Panc1 (cell line): ENCODE results near the gene MARK2. TPM values are rescaled to one million over a fixed set of nuclear protein-coding genes. Genes with fewer than 3 reads are reported as not detected.
A peak's percentile ranks its signal among the peaks of the same experiment; 100 is the strongest.

Source experiments
- ATAC-seq: fragments of 200-7000 bp; cut with Tn5 transposase; 2 replicates; pipeline ENCODE4 v1.9.1; 2020; ENCODE audit warnings: mild to moderate bottlenecking, moderate library complexity
- BruUV-seq: library from RNA; stranded (reverse); fragments of 400-500 nt; replicated peaks from 2 replicates; lab custom pipeline; 2021; lab: Mats Ljungman, UMichigan
- CTCF ChIA-PET: fragments of 300-600 bp; sonication (Branson Sonifier 250); formaldehyde crosslinking; loops from one replicate; lab custom pipeline; 2022; ENCODE audit warnings: antibody characterized with exemption; lab: Charles Lee
- POLR2A ChIA-PET: fragments of 300-600 bp; sonication (Branson Sonifier 250); formaldehyde crosslinking; loops from one replicate; lab custom pipeline; 2022; ENCODE audit warnings: antibody characterized with exemption; lab: Charles Lee
- DNase-seq: peaks from one replicate; pipeline ENCODE4 v3.0.0-alpha.2; 2010; ENCODE audit warnings: low read depth, low spot score
- H3K27ac ChIP-seq: 2 replicates; pipeline ENCODE4 v1.5.1; 2011; ENCODE audit warnings: mild to moderate bottlenecking, low read length, inconsistent platforms
- H3K27me3 ChIP-seq: fragments of 200-500 bp; sonication (Bioruptor generic); 2 replicates; pipeline ENCODE4 v1.6.0; 2014; ENCODE audit warnings: low read length, inconsistent platforms; ENCODE audit not compliant: control insufficient read depth, insufficient read depth
- H3K36me3 ChIP-seq: fragments of 200-500 bp; sonication (Bioruptor generic); 2 replicates; pipeline ENCODE4 v1.5.1; 2014; ENCODE audit warnings: inconsistent platforms, mild to moderate bottlenecking, low read length, moderate library complexity; ENCODE audit not compliant: control insufficient read depth, insufficient read depth
- H3K4me1 ChIP-seq: 2 replicates; pipeline ENCODE4 v1.5.1; 2011; ENCODE audit warnings: inconsistent platforms, mild to moderate bottlenecking, low read length, moderate library complexity; ENCODE audit not compliant: control insufficient read depth, insufficient read depth
- H3K4me3 ChIP-seq, 2 experiments: 2 replicates each; pipeline ENCODE4 v1.5.1; 2011 to 2012; ENCODE audit warnings: low read depth in 2 of 2, low read length in 2 of 2, mild to moderate bottlenecking in 2 of 2, inconsistent platforms in 1 of 2, moderate library complexity in 1 of 2
- H3K9me3 ChIP-seq: fragments of 200-500 bp; sonication (Bioruptor generic); 2 replicates; pipeline ENCODE4 v1.5.1; 2014; ENCODE audit warnings: low read depth, mild to moderate bottlenecking, inconsistent platforms, low read length, moderate library complexity; ENCODE audit not compliant: control insufficient read depth, insufficient read depth
- CTCF ChIP-seq: fragments of 450-650 bp; IDR thresholded peaks from 2 replicates; pipeline ENCODE4 v1.5.1; 2017; ENCODE audit warnings: mild to moderate bottlenecking
- POLR2AphosphoS5 ChIP-seq: IDR thresholded peaks from 2 replicates; pipeline ENCODE4 v1.6.1; 2012; ENCODE audit warnings: mild to moderate bottlenecking, low read depth, low read length, moderate library complexity
- REST ChIP-seq, 2 experiments: IDR thresholded peaks; 2 replicates each; pipeline ENCODE4 v1.6.1; 2011 to 2012; ENCODE audit warnings: low read depth in 2 of 2, control low read depth in 1 of 2, low read length in 1 of 2, mild to moderate bottlenecking in 1 of 2, moderate library complexity in 1 of 2; ENCODE audit not compliant: insufficient read depth in 1 of 2
- SIN3A ChIP-seq: IDR thresholded peaks from 2 replicates; pipeline ENCODE4 v1.6.1; 2012; ENCODE audit warnings: low read depth, mild to moderate bottlenecking, low read length, moderate library complexity, borderline replicate concordance; ENCODE audit not compliant: insufficient read depth
- TCF7L2 ChIP-seq: IDR thresholded peaks from 2 replicates; pipeline ENCODE4 v1.6.1; 2011; ENCODE audit warnings: mild to moderate bottlenecking, low read depth, low read length, inconsistent platforms
- in situ Hi-C: cut with HindIII; loops from 2 replicates; pipeline ENCODE4 v1.10.0; 2016; ENCODE audit warnings: low sequenced_read_pairs, low pct_unique_long_range_greater_than_20kb
- intact Hi-C: fragments of 100-400 bp; cut with micrococcal nuclease; formaldehyde crosslinking; loops from one replicate; pipeline ENCODE4 v1.10.0; 2022; ENCODE audit not compliant: unreplicated experiment
- total RNA-seq: library from RNA; stranded (reverse); gene quantifications from one replicate; pipeline ENCODE4 v1.2.1, GENCODE V29; 2021; ENCODE audit not compliant: unreplicated experiment

The MARK2 gene
- total RNA-seq, 1 experiment from 2014 or later: 41.1 TPM

GRCh38 chr11:63829823-63830489 is 9.0 kb upstream of the MARK2 start:
- Histone ChIP-seq H3K36me3 (0 out of 2 replicates have a peak, but pooled peaks cover 2% of the 10 kb centered on the region), H3K4me3 (no peak overlapping the region), H3K27ac (no peak overlapping the region), H3K9me3 (no peaks in the 10 kb centered on the region), H3K4me1 (peaks cover 2% of the 10 kb centered on the region; the same call in 1 of the 2 replicates), H3K27me3 (no peaks in the 10 kb centered on the region)
- ChIA-PET CTCF (no interaction called here), POLR2A (interaction anchor here (0.6 kb wide), 1 partner anchor 1669 kb away, joined by 3 read pairs; the partner anchor contains the start of gene MALAT1)
- TF ChIP-seq CTCF (no peak; the same call in 1 of the 2 replicates), TCF7L2 (no peak), REST (IDR thresholded peaks at IDR 0.05; ENCODE audit: insufficient read depth in 1 of 2, low read depth in 2 of 2, low read length in 1 of 2) (no peak), POLR2AphosphoS5 (no peak), SIN3A (no peak)
- intact Hi-C loops: loop anchor here (10.0 kb wide), 2 partner anchors 65 to 325 kb away; partner anchors contain the start of gene ZFTA
- DNase-seq: no peak
- BruUV-seq: no TSS peak
- peak; percentile 78 for ATAC-seq
- in situ Hi-C loops: no loop called here

DNA sequence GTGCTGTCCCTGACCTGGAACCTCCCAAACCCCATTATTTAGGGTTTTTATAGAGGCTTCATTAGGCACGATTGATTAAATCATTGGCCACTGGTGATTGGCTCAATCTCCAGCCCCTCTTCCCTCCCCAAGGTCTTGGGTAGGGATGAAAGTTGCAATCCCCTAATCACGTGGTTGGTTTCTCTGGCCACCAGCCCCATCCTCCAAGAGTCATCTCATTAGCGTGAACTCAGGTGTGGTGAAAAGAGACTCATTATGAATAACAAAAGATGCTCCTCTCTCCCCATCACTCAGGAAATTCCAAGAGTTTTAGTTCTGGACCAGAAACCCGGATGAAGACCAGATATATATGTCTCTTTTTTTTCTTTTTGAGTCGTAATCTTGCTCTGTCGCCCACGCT is 7.6 kb upstream of the MARK2 start:
- Histone ChIP-seq H3K4me3 (no peak overlapping the region), H3K36me3 (no peaks in the 10 kb centered on the region), H3K9me3 (no peaks in the 10 kb centered on the region), H3K27ac (no peak overlapping the region), H3K27me3 (no peaks in the 10 kb centered on the region), H3K4me1 (peaks cover 2% of the 10 kb centered on the region; the same call in 1 of the 2 replicates)
- no peak for ATAC-seq
- POLR2A ChIA-PET: interaction anchor here (0.6 kb wide), 1 partner anchor 185 kb away, joined by 7 read pairs; no protein-coding TSS in a partner anchor
- intact Hi-C loops (loop anchor here (10.0 kb wide), 2 partner anchors 67 to 323 kb away; partner anchors contain the start of gene ZFTA), in situ Hi-C loops (no loop called here)
- no TSS peak for BruUV-seq
- CTCF ChIA-PET: no interaction called here
- TF ChIP-seq TCF7L2 (no peak), CTCF (no peak), REST (IDR thresholded peaks at IDR 0.05; ENCODE audit: insufficient read depth in 1 of 2, low read depth in 2 of 2, low read length in 1 of 2) (no peak), POLR2AphosphoS5 (no peak)
- DNase-seq: no peak
